22Rv1 (cell line): ENCODE results near the gene TXNDC8.

Experiments used
- H3K27ac ChIP-seq: fragments of 450-650 bp; 2 replicates; pipeline ENCODE4 v1.5.1; 2017
- CTCF ChIP-seq: fragments of 450-650 bp; IDR thresholded peaks from 2 replicates; pipeline ENCODE4 v1.5.1; 2017; ENCODE audit warnings: mild to moderate bottlenecking
- ZFX ChIP-seq: fragments of 450-650 bp; IDR thresholded peaks from 2 replicates; pipeline ENCODE4 v1.6.1; 2017; ENCODE audit warnings: antibody characterized with exemption, borderline replicate concordance

The TXNDC8 gene

GRCh38 chr9:110328763-110329162 lies 8.9 kb downstream of the TXNDC8 start:
- TF ChIP-seq CTCF = no peak
- no peak for TF ChIP-seq ZFX
- no peak overlapping the region for H3K27ac ChIP-seq

- TF ChIP-seq CTCF = no peak
- no peak for TF ChIP-seq ZFX
- no peak overlapping the region for H3K27ac ChIP-seq
These were observed 9.9 kb downstream of the TXNDC8 start for GRCh38 chr9:110327716-110328115.

GRCh38 chr9:110323818-110324217 lies 13.8 kb downstream of the TXNDC8 start:
- TF ChIP-seq CTCF (no peak), ZFX (no peak)
- H3K27ac ChIP-seq = no peak overlapping the region

GRCh38 chr9:110320651-110321445 lies 16.8 kb downstream of the TXNDC8 start:
- TF ChIP-seq ZFX = no peak
- TF ChIP-seq CTCF = no peak

GRCh38 chr9:110319781-110320492 lies 17.7 kb downstream of the TXNDC8 start:
- TF ChIP-seq CTCF (no peak), ZFX (no peak)
- H3K27ac ChIP-seq = no peak overlapping the region

More at GRCh38 chr9:110320651-110321445, 16.8 kb downstream of the TXNDC8 start:
- no peak overlapping the region for H3K27ac ChIP-seq

GRCh38 chr9:110317911-110318310 lies 19.8 kb downstream of the TXNDC8 start:
- TF ChIP-seq CTCF (no peak), ZFX (no peak)
- no peak overlapping the region for H3K27ac ChIP-seq
